HepG2 (cell line): ENCODE results near the gene ATP13A4. TPM values are rescaled to one million over a fixed set of nuclear protein-coding genes. Genes with fewer than 3 reads are reported as not detected.

ENCODE experiments used
- ATAC-seq: fragments of 200-7000 bp; cut with Tn5 transposase; 3 replicates; pipeline ENCODE4 v1.9.1; 2020; ENCODE audit warnings: mild to moderate bottlenecking, moderate library complexity
- BruUV-seq: library from RNA; stranded (reverse); fragments of 400-500 nt; replicated peaks from 2 replicates; lab custom pipeline; 2021; lab: Mats Ljungman, UMichigan
- CTCF ChIA-PET: fragments of 300-600 bp; formaldehyde crosslinking; extraction: SDS; loops from one replicate; lab custom pipeline; 2021; ENCODE audit warnings: low total read pairs, inconsistent platforms, low intra/inter-chr PET ratio; lab: Yijun Ruan, JAX
- POLR2A ChIA-PET: fragments of 350-600 bp; sonication (Branson Sonifier 250); formaldehyde crosslinking; loops from one replicate; lab custom pipeline; 2020; ENCODE audit warnings: antibody characterized with exemption, inconsistent platforms; lab: Yijun Ruan, JAX
- DNase-seq: peaks from one replicate; pipeline ENCODE4 v3.0.0-alpha.2; 2015; ENCODE audit warnings: low spot score
- FAIRE-seq: peaks from 3 replicates; lab custom pipeline; 2011; peaks lifted over from hg19 to GRCh38; lab: Jason Lieb, UNC
- H2AFZ ChIP-seq: one replicate; pipeline ENCODE4 v1.6.1; 2011; ENCODE audit warnings: low read length, inconsistent platforms
- H3K27ac ChIP-seq: fragments of 300-600 bp; 3 replicates; pipeline ENCODE4 v1.8.0; 2011; ENCODE audit warnings: mixed run types, mild to moderate bottlenecking, mixed read lengths, low read length, inconsistent platforms; ENCODE audit not compliant: insufficient read depth; ENCODE audit errors: extremely low read length
- H3K27me3 ChIP-seq, 2 experiments: fragments of 200-600 bp in 1 of 2; 2 replicates in 1 of 2; 3 replicates in 1 of 2; pipeline versions ENCODE4 v1.6.0 to v1.8.0; 2011; ENCODE audit warnings: low read length in 2 of 2, mild to moderate bottlenecking in 2 of 2, moderate library complexity in 2 of 2, inconsistent platforms in 1 of 2; ENCODE audit not compliant: insufficient read depth in 2 of 2, control insufficient read depth in 1 of 2
- H3K36me3 ChIP-seq, 2 experiments: fragments of 200-600 bp in 1 of 2; replicated peaks in 1 of 2; 2 replicates in 1 of 2; 3 replicates in 1 of 2; pipeline versions ENCODE4 v1.5.1 to v1.8.0; 2011; ENCODE audit warnings: low read length in 2 of 2, inconsistent platforms in 1 of 2; ENCODE audit not compliant: insufficient read depth in 2 of 2, control insufficient read depth in 1 of 2
- H3K4me1 ChIP-seq: 2 replicates; pipeline ENCODE4 v1.5.1; 2012; ENCODE audit warnings: low read length, inconsistent platforms; ENCODE audit not compliant: insufficient read depth
- H3K4me2 ChIP-seq: 2 replicates; pipeline ENCODE4 v1.6.0; 2011; ENCODE audit warnings: low read depth, low read length, inconsistent platforms
- H3K4me3 ChIP-seq, 3 experiments: fragments of 200-600 bp in 1 of 3; sonication (generic), shearing (Covaris generic) in 1 of 3; replicated peaks in 1 of 3; 2 replicates each; pipeline ENCODE4 v1.5.1; 2011 to 2016; ENCODE audit warnings: low read length in 3 of 3, inconsistent platforms in 2 of 3, low read depth in 2 of 3, mild to moderate bottlenecking in 2 of 3, control low read depth in 1 of 3, mixed read lengths in 1 of 3; ENCODE audit not compliant: insufficient read depth in 1 of 3
- H3K79me2 ChIP-seq: one replicate; pipeline ENCODE4 v1.6.1; 2011; ENCODE audit warnings: low read length, inconsistent platforms; ENCODE audit not compliant: insufficient read depth
- H3K9ac ChIP-seq: 2 replicates; pipeline ENCODE4 v1.6.0; 2011; ENCODE audit warnings: mild to moderate bottlenecking, low read depth, low read length, inconsistent platforms; ENCODE audit not compliant: insufficient read depth
- H3K9me3 ChIP-seq: 2 replicates; pipeline ENCODE4 v1.5.1; 2012; ENCODE audit warnings: mild to moderate bottlenecking, low read length
- H4K20me1 ChIP-seq: 2 replicates; pipeline ENCODE4 v1.6.0; 2011; ENCODE audit warnings: inconsistent platforms, mild to moderate bottlenecking, low read length, moderate library complexity; ENCODE audit not compliant: insufficient read depth
- IRX3 ChIP-seq: sonication (generic); formaldehyde crosslinking; IDR thresholded peaks from 2 replicates; pipeline ENCODE4 v1.8.1; 2023; ENCODE audit warnings: mild to moderate bottlenecking, low read depth, missing genetic modification reagents, borderline replicate concordance
- KAT7 ChIP-seq: IDR thresholded peaks from 2 replicates; pipeline ENCODE4 v1.6.1; 2018; ENCODE audit warnings: borderline replicate concordance, missing compliant biosample characterization
- MAF1 ChIP-seq: sonication (generic); formaldehyde crosslinking; IDR thresholded peaks from 2 replicates; pipeline ENCODE4 v1.5.0; 2020; ENCODE audit warnings: missing genetic modification reagents, borderline replicate concordance
- MAFK ChIP-seq, 2 experiments: IDR thresholded peaks in 1 of 2; conservative IDR thresholded peaks in 1 of 2; 2 replicates each; pipeline ENCODE4 v1.6.1; 2011; ENCODE audit warnings: improper control_type of control experiment in 2 of 2, low read length in 2 of 2
- PPARG ChIP-seq: conservative IDR thresholded peaks from 2 replicates; pipeline ENCODE4 v1.6.1; 2016; ENCODE audit warnings: missing biosample characterization, missing genetic modification reagents
- TAF1 ChIP-seq: sonication (generic); formaldehyde crosslinking; IDR thresholded peaks from 2 replicates; pipeline ENCODE4 v1.4.0; 2020; ENCODE audit warnings: missing genetic modification reagents
- WGBS: methylation state at CpG from one replicate; pipeline ENCODE4 v1.1.6; 2017; ENCODE audit warnings: low lambda C conversion rate; 5-methylcytosine and 5-hydroxymethylcytosine counted together
- in situ Hi-C: cut with HindIII; loops from 2 replicates; pipeline ENCODE4 v1.10.0; 2017; ENCODE audit warnings: low pct_unique_long_range_greater_than_20kb; ENCODE audit not compliant: extremely low pct_ligation_motif_present
- intact Hi-C: fragments of 100-400 bp; cut with micrococcal nuclease; formaldehyde crosslinking; loops from one replicate; pipeline ENCODE4 v1.10.0; 2022; ENCODE audit not compliant: unreplicated experiment
- polyA plus RNA-seq, 8 experiments: library from polyadenylated mRNA; depleted of rRNA in 3 of 8; stranded (reverse) in 7 of 8; unstranded in 1 of 8; fragments of >200 nt; fragmentation: Illumina TruSeq in 4 of 8; extraction: Trizol in 4 of 8; gene quantifications; 2 replicates each; pipeline versions ENCODE4 v1.2.1 to v1.2.3, GENCODE V29; 2011 to 2016; ENCODE audit warnings: low read depth in 4 of 8, missing spikeins in 1 of 8, mixed read lengths in 1 of 8; ENCODE audit not compliant: insufficient read depth in 1 of 8
- total RNA-seq, 5 experiments: library from RNA; depleted of rRNA; stranded (reverse); fragments of >200 nt; fragmentation: Illumina TruSeq; extraction: Trizol; gene quantifications; 2 replicates each; pipeline ENCODE4 v1.2.3, GENCODE V29; 2016; ENCODE audit warnings: low read depth in 1 of 5
- TF ChIP-seq, protein P1 (sequence below): sonication (generic); formaldehyde crosslinking; IDR thresholded peaks from 2 replicates; pipeline ENCODE4 v1.4.0; 2020; ENCODE audit warnings: mild to moderate bottlenecking, low read depth, missing genetic modification reagents
- TF ChIP-seq, protein P2 (sequence below): sonication (generic); formaldehyde crosslinking; IDR thresholded peaks from 2 replicates; pipeline ENCODE4 v1.4.0; 2020; ENCODE audit warnings: missing genetic modification reagents
- TF ChIP-seq, protein P3 (sequence below): sonication (generic); formaldehyde crosslinking; IDR thresholded peaks from 2 replicates; pipeline ENCODE4 v1.5.0; 2020; ENCODE audit warnings: missing genetic modification reagents

ATP13A4 gene
- total and polyA plus RNA-seq, 2 of the 13 experiments (the other 11 are each of a cell fraction or from before 2014, with no cell fraction given): 0.01 to 0.07 TPM

DNA sequence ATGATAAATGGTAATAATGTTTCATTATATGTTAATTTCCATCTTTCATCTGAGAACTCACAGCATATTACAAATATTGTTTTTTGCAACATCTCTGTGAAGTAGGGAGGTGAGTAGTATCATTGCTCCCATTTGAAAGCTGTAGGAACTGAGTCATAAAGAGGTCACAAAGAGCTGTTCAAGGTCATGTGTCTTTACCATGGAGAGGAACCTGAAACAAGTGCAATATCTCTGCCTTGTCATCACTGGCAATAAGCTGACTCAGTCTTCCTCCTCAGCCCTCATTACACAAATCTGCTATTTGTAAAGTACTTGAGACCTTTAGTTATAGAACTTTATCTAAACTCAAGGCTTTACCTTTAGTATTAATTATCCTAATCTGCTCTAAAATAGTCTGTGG, 4.4 kb upstream of the ATP13A4 start:
- H3K4me3 ChIP-seq: no peak overlapping the region
- H3K9ac ChIP-seq: no peak overlapping the region
- no peaks in the 10 kb centered on the region for H3K4me1 ChIP-seq
- no peaks in the 10 kb centered on the region for H3K36me3 ChIP-seq
- no peaks in the 10 kb centered on the region for H3K27me3 ChIP-seq
- no TSS peak for BruUV-seq
- DNase-seq: no peak
- H4K20me1 ChIP-seq: no peaks in the 10 kb centered on the region
- H3K79me2 ChIP-seq: no peaks in the 10 kb centered on the region
- no peak for FAIRE-seq
- intact Hi-C loops (no loop called here), in situ Hi-C loops (loop anchor here (25.0 kb wide), 2 partner anchors 522 to 997 kb away; no protein-coding TSS in a partner anchor)
- ChIA-PET POLR2A (no interaction called here), CTCF (no interaction called here)
- no peaks in the 10 kb centered on the region for H3K9me3 ChIP-seq
- TF ChIP-seq MAF1 (CRISPR knock-in tag) (no peak), KAT7 (CRISPR knock-in tag) (no peak), MAFK (conservative IDR thresholded peaks at IDR 0.05 in 1 of 2, IDR thresholded peaks at IDR 0.05 in 1 of 2; ENCODE audit: low read length in 2 of 2) (peak in 1 of 2 experiments; percentile 10; a peak in 1 of 4 replicates)
- ATAC-seq: no peak
- H2AFZ ChIP-seq: no peak overlapping the region
- no peak overlapping the region for H3K4me2 ChIP-seq
- no peak overlapping the region for H3K27ac ChIP-seq

DNA sequence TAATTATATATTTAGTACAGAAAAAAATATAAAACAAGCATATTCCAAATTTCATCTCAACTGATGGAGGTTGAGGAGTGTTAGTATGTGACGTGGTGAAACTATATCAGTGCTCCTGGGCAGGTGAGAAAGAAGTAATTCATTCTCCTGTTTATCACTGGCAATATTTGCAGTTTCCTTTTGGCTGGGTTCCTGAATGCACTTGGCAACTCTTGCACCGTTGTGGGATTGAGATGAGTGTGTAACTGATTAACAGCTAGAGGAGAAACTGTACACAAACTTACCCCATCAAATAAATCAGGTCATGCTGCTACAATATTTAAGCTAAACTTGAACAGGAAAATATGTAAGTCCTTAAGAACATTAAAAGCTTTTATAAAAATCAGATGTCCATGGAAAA, 2.1 kb upstream of the ATP13A4 start:
- H3K79me2 ChIP-seq: no peaks in the 10 kb centered on the region
- TF ChIP-seq TAF1 (CRISPR knock-in tag): no peak
- TF ChIP-seq, protein P1, sequence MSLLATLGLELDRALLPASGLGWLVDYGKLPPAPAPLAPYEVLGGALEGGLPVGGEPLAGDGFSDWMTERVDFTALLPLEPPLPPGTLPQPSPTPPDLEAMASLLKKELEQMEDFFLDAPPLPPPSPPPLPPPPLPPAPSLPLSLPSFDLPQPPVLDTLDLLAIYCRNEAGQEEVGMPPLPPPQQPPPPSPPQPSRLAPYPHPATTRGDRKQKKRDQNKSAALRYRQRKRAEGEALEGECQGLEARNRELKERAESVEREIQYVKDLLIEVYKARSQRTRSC: no peak
- TF ChIP-seq, protein P2, sequence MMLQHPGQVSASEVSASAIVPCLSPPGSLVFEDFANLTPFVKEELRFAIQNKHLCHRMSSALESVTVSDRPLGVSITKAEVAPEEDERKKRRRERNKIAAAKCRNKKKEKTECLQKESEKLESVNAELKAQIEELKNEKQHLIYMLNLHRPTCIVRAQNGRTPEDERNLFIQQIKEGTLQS (CRISPR knock-in tag): no peak
- TF ChIP-seq PPARG (CRISPR knock-in tag): no peak
- TF ChIP-seq, protein P3, sequence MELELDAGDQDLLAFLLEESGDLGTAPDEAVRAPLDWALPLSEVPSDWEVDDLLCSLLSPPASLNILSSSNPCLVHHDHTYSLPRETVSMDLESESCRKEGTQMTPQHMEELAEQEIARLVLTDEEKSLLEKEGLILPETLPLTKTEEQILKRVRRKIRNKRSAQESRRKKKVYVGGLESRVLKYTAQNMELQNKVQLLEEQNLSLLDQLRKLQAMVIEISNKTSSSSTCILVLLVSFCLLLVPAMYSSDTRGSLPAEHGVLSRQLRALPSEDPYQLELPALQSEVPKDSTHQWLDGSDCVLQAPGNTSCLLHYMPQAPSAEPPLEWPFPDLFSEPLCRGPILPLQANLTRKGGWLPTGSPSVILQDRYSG (CRISPR knock-in tag): no peak
- TF ChIP-seq IRX3 (CRISPR knock-in tag): no peak
- no peak overlapping the region for H3K9ac ChIP-seq
- ATAC-seq (no peak), DNase-seq (no peak), FAIRE-seq (no peak)
- POLR2A ChIA-PET: no interaction called here
- no peak overlapping the region for H3K27ac ChIP-seq
- H3K36me3 ChIP-seq: no peaks in the 10 kb centered on the region
- H4K20me1 ChIP-seq: no peaks in the 10 kb centered on the region
- CTCF ChIA-PET: no interaction called here
- H2AFZ ChIP-seq: no peak overlapping the region
- no peak overlapping the region for H3K4me3 ChIP-seq
- 6% methylated on average over 2 of the region's 2 CpGs for WGBS
- 0 out of 5 replicates have a peak, but pooled peaks cover 0 to 3% of the 10 kb centered on the region in 2 experiments for H3K27me3 ChIP-seq
- intact Hi-C loops: no loop called here
- H3K9me3 ChIP-seq: no peaks in the 10 kb centered on the region
- in situ Hi-C loops: loop anchor here (25.0 kb wide), 2 partner anchors 520 to 995 kb away; no protein-coding TSS in a partner anchor
- no peak overlapping the region for H3K4me2 ChIP-seq
- H3K4me1 ChIP-seq: no peaks in the 10 kb centered on the region
- BruUV-seq: no TSS peak
